ENCODE measurements around the gene RBM46. TPM values are rescaled to one million over a fixed set of nuclear protein-coding genes. Genes with fewer than 3 reads are reported as not detected.
"Not testable (repeated sequence)": the region's sequence is repeated elsewhere in the genome, so short reads cannot be mapped to it uniquely, and the experiment has no call there.

RBM46 gene
- polyA plus RNA-seq, 1 donor from 2014 or later: not detected

GRCh38 chr4:154874049-154874448 lies 93.0 kb downstream of the RBM46 start:
- not testable (repeated sequence) for H3K27ac Mint-ChIP-seq

GRCh38 chr4:154877110-154877760 lies 96.2 kb downstream of the RBM46 start:
- no peaks in the 10 kb centered on the region for H3K4me1 Mint-ChIP-seq
- H3K27me3 Mint-ChIP-seq: no peaks in the 10 kb centered on the region
- peaks cover 0 to 16% (median 6%) of the 10 kb centered on the region in 3 donors for H3K9me3 Mint-ChIP-seq
- no peak overlapping the region for H3K4me3 Mint-ChIP-seq
- no peak overlapping the region for H3K27ac Mint-ChIP-seq
- no peaks in the 10 kb centered on the region for H3K36me3 Mint-ChIP-seq

More at GRCh38 chr4:154874049-154874448, 93.0 kb downstream of the RBM46 start:
- not testable (repeated sequence) for H3K36me3 Mint-ChIP-seq, H3K27me3 Mint-ChIP-seq, H3K4me3 Mint-ChIP-seq, H3K4me1 Mint-ChIP-seq
- H3K9me3 Mint-ChIP-seq: peaks cover 1 to 10% (median 6%) of the 10 kb centered on the region in 3 donors

Other genes with a start within 250 kb of the RBM46 start
- 64.2 TPM for gene PLRG1, start 230.9 kb upstream of the RBM46 start, polyA plus RNA-seq
- not detected for gene FGB, start 218.3 kb upstream of the RBM46 start, polyA plus RNA-seq
- gene FGA, start 190.5 kb upstream of the RBM46 start, polyA plus RNA-seq: not detected
- not detected for gene FGG, start 168.6 kb upstream of the RBM46 start, polyA plus RNA-seq
- gene LRAT, start 37.3 kb upstream of the RBM46 start, polyA plus RNA-seq: not detected

Measured in IgD-negative memory B cell (primary cell).